PC-3 (cell line): Measurements from ENCODE around the gene NPAS4. TPM values are rescaled to one million over a fixed set of nuclear protein-coding genes. Genes with fewer than 3 reads are reported as not detected.

Experiments used
- ATAC-seq: fragments of 200-7000 bp; cut with Tn5 transposase; 2 replicates; pipeline ENCODE4 v1.9.1; 2020; ENCODE audit warnings: mild to moderate bottlenecking, moderate library complexity
- Bru-seq: library from RNA; stranded (reverse); fragments of 400-500 nt; gene quantifications from one replicate; lab custom pipeline; 2021; lab: Mats Ljungman, UMichigan
- BruChase-seq, 2 experiments: library from RNA; stranded (reverse); fragments of 400-500 nt; gene quantifications; one replicate each; lab custom pipeline; 2021; lab: Mats Ljungman, UMichigan
- BruUV-seq: library from RNA; stranded (reverse); fragments of 400-500 nt; replicated peaks from 2 replicates; lab custom pipeline; 2021; lab: Mats Ljungman, UMichigan
- CTCF ChIA-PET: fragments of 300-600 bp; sonication (Branson Sonifier 250); formaldehyde crosslinking; loops from one replicate; lab custom pipeline; 2022; ENCODE audit warnings: antibody characterized with exemption; lab: Charles Lee
- POLR2A ChIA-PET: fragments of 300-600 bp; sonication (Branson Sonifier 250); formaldehyde crosslinking; loops from one replicate; lab custom pipeline; 2022; ENCODE audit warnings: antibody characterized with exemption; ENCODE audit not compliant: unreplicated experiment; lab: Charles Lee
- DNase-seq: peaks from one replicate; pipeline ENCODE4 v3.0.0-alpha.2; 2015
- H2AFZ ChIP-seq: fragments of 300-600 bp; sonication (generic); 2 replicates; pipeline ENCODE4 v1.6.0; 2016; ENCODE audit warnings: antibody characterized with exemption, low read length
- H3F3A ChIP-seq: fragments of 300-600 bp; sonication (generic); one replicate; pipeline ENCODE4 v1.6.0; 2017; ENCODE audit warnings: antibody characterized with exemption, low read length, control low read depth, mild to moderate bottlenecking; ENCODE audit not compliant: unreplicated experiment
- H3K27ac ChIP-seq: fragments of 300-600 bp; sonication (generic); 2 replicates; pipeline ENCODE4 v1.5.1; 2016; ENCODE audit warnings: mild to moderate bottlenecking, low read length
- H3K27me3 ChIP-seq: fragments of 300-600 bp; sonication (generic); 2 replicates; pipeline ENCODE4 v1.6.1; 2016; ENCODE audit warnings: low read length, mixed read lengths
- H3K36me3 ChIP-seq: fragments of 300-600 bp; sonication (generic); 2 replicates; pipeline ENCODE4 v1.6.1; 2016; ENCODE audit warnings: low read depth, mixed run types, low read length, mixed read lengths
- H3K4me1 ChIP-seq: fragments of 300-600 bp; sonication (generic); 2 replicates; pipeline ENCODE4 v1.5.1; 2016; ENCODE audit warnings: low read length; ENCODE audit not compliant: insufficient read depth
- H3K4me2 ChIP-seq: fragments of 300-600 bp; sonication (generic); 2 replicates; pipeline ENCODE4 v1.6.0; 2016; ENCODE audit warnings: low read length
- H3K4me3 ChIP-seq: fragments of 300-600 bp; sonication (generic); 2 replicates; pipeline ENCODE4 v1.5.1; 2016; ENCODE audit warnings: mild to moderate bottlenecking, low read length, mixed read lengths
- H3K79me2 ChIP-seq: fragments of 300-600 bp; sonication (generic); 2 replicates; pipeline ENCODE4 v1.6.1; 2017; ENCODE audit warnings: low read length, mixed read lengths
- H3K9ac ChIP-seq: fragments of 300-600 bp; sonication (generic); 2 replicates; pipeline ENCODE4 v1.6.0; 2016; ENCODE audit warnings: mild to moderate bottlenecking, low read length
- H3K9me2 ChIP-seq: fragments of 300-600 bp; sonication (generic); replicated peaks from 2 replicates; pipeline ENCODE4 v1.6.1; 2016; ENCODE audit warnings: mixed run types, low read length, mixed read lengths
- H3K9me3 ChIP-seq: fragments of 300-600 bp; sonication (generic); 2 replicates; pipeline ENCODE4 v1.6.1; 2016; ENCODE audit warnings: low read length, mixed read lengths
- H4K20me1 ChIP-seq: fragments of 300-600 bp; sonication (generic); 2 replicates; pipeline ENCODE4 v1.6.1; 2016; ENCODE audit warnings: low read length, mixed read lengths
- CTCF ChIP-seq: fragments of 300-600 bp; sonication (generic); conservative IDR thresholded peaks from 2 replicates; pipeline ENCODE4 v1.5.1; 2017; ENCODE audit warnings: antibody characterized with exemption, low read depth, mild to moderate bottlenecking, low read length
- EZH2 ChIP-seq: fragments of 300-600 bp; sonication (generic); IDR thresholded peaks from one replicate; pipeline ENCODE4 v1.6.1; 2017; ENCODE audit warnings: antibody characterized with exemption, mild to moderate bottlenecking, low read length; ENCODE audit not compliant: unreplicated experiment
- EZH2phosphoT487 ChIP-seq: fragments of 300-600 bp; sonication (generic); IDR thresholded peaks from 2 replicates; pipeline ENCODE4 v1.6.1; 2018; ENCODE audit warnings: mild to moderate bottlenecking, antibody characterized with exemption, low read length, borderline replicate concordance
- intact Hi-C: fragments of 100-400 bp; cut with micrococcal nuclease; formaldehyde crosslinking; loops from 2 replicates; pipeline ENCODE4 v1.9.0; 2023
- long read RNA-seq: library from polyadenylated mRNA; unstranded; transcript quantifications from one replicate; pipeline ENCODE4 v2.0.0, GENCODE V29; 2021; ENCODE audit not compliant: unreplicated experiment
- total RNA-seq: library from RNA; depleted of rRNA; stranded (reverse); fragments of >200 nt; gene quantifications from 2 replicates; pipeline ENCODE4 v1.2.3, GENCODE V29; 2014; rRNA removed

NPAS4 gene
- total RNA-seq (not detected in 2 replicates), Bru-seq, nascent RNA (not detected), BruChase-seq, experiment 1, labeled RNA remaining after a 6-hour chase (percentile 10 among the genes with signal in this experiment), BruChase-seq, experiment 2, labeled RNA remaining after a 2-hour chase (not detected)
- long read RNA-seq = 0 reads

- BruUV-seq = no TSS peak
- H3K36me3 ChIP-seq = no peaks in the 10 kb centered on the region
- ATAC-seq = no peak
- no peak within 1 kb of the TSS for H3K4me2 ChIP-seq
- POLR2A ChIA-PET = interaction anchor here (0.5 to 0.7 kb wide), 2 partner anchors 45 to 131 kb away, joined by 3 read pairs; no protein-coding TSS in a partner anchor
- no peaks in the 10 kb centered on the region for H3K79me2 ChIP-seq
- no peak within 1 kb of the TSS for H2AFZ ChIP-seq
- TF ChIP-seq EZH2 (no peak), CTCF (no peak), EZH2phosphoT487 (no peak)
- H3K4me3 ChIP-seq = no peak within 1 kb of the TSS
- DNase-seq = no peak
- H3K9me3 ChIP-seq = no peaks in the 10 kb centered on the region
- H4K20me1 ChIP-seq = peaks cover 3% of the 10 kb centered on the region; the same call in 1 of the 2 replicates
- CTCF ChIA-PET = interaction anchor here (1.0 to 1.1 kb wide), 2 partner anchors 18 to 257 kb away, joined by 3 read pairs; partner anchors contain the start of genes MRPL11 and RBM4B
- no peaks in the 10 kb centered on the region for H3F3A ChIP-seq
- H3K27me3 ChIP-seq = peaks cover 24% of the 10 kb centered on the region
- H3K9ac ChIP-seq = no peak within 1 kb of the TSS
- H3K9me2 ChIP-seq = no peaks in the 10 kb centered on the region
- peaks cover 12% of the 10 kb centered on the region for H3K4me1 ChIP-seq
- intact Hi-C loops = no loop called here
- no peak within 1 kb of the TSS for H3K27ac ChIP-seq
These were observed at the start of gene NPAS4 for GRCh38 chr11:66420671-66421476. TSS of gene NPAS4 (plus strand) at chr11:66421035. CDS start at chr11:66421180, 145 bp downstream.

GRCh38 chr11:66371627-66372415, 49.0 kb upstream of the NPAS4 start, which contains the start of gene SLC29A2:
TSS of gene SLC29A2 (minus strand) at chr11:66371760. CDS start at chr11:66371591, 169 bp downstream.
- Histone ChIP-seq H3K4me1 (peaks cover 25% of the 10 kb centered on the region), H3K79me2 (peaks cover 32% of the 10 kb centered on the region), H3K9ac (peak within 1 kb of the TSS; percentile 90), H3K27ac (peak within 1 kb of the TSS; percentile 63), H3K9me3 (no peaks in the 10 kb centered on the region), H4K20me1 (no peaks in the 10 kb centered on the region), H3K9me2 (no peaks in the 10 kb centered on the region), H3K4me2 (peak within 1 kb of the TSS; percentile 97), H2AFZ (peak within 1 kb of the TSS; percentile 95), H3K36me3 (peaks cover 21% of the 10 kb centered on the region), H3K4me3 (peak within 1 kb of the TSS; percentile 89), H3K27me3 (no peaks in the 10 kb centered on the region), H3F3A (peaks cover 3% of the 10 kb centered on the region)
- ChIA-PET POLR2A (interaction anchor here (0.5 to 0.7 kb wide), 2 partner anchors 43 to 757 kb away, joined by 4 to 5 read pairs; no protein-coding TSS in a partner anchor), CTCF (interaction anchor here (0.7 kb wide), 2 partner anchors 15 to 307 kb away, joined by 3 read pairs; no protein-coding TSS in a partner anchor)
- peak; percentile 96 for DNase-seq
- intact Hi-C loops = loop anchor here (2.0 kb wide), 2 partner anchors 15 to 23 kb away; no protein-coding TSS in a partner anchor
- BruUV-seq = TSS peak; percentile 56
- peak; percentile 79 for ATAC-seq
- TF ChIP-seq EZH2phosphoT487 (no peak), CTCF (no peak), EZH2 (no peak)
